HK-2 (cell line): ENCODE measurements around the gene SHISA6.
"Not testable (repeated sequence)": the region's sequence is repeated elsewhere in the genome, so short reads cannot be mapped to it uniquely, and the experiment has no call there.

Experiments
- DNase-seq: peaks from one replicate; pipeline ENCODE4 v3.0.0-alpha.2; 2018; ENCODE audit not compliant: unreplicated experiment

Gene SHISA6

GRCh38 chr17:11302401-11303186 lies 61.6 kb downstream of the SHISA6 start:
- DNase-seq: no peak

DNA sequence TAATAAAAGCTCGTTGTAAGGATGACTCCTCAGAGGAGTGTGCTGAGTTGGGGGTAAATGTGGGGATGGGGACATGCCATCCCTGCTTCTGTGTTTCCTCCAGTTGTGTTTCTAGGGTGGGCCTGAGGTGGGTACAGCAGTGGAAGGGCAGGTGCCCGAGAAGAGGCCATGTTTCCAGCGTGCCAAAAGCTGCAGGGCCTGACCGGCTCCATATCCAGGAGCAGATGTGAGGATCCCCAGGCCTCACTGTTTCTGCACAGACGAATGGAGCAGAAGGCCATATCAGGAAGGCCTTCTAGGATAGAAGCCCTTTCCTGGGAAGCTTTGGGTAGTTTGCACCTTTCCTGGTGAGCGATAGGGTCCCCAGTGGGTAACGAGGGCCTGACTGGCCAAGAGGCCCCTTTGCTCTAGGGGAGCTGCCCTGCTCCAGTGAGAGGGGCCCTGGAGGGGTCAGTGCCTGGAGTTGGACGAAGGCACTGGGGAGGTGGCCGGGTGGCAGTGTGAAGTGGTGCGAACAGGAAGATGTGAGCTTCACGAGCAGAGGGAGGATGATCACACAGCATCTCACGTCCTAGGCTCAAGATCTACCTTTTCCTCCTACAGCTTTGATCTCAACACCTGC lies 62.9 kb downstream of the SHISA6 start:
- no peak for DNase-seq

DNA sequence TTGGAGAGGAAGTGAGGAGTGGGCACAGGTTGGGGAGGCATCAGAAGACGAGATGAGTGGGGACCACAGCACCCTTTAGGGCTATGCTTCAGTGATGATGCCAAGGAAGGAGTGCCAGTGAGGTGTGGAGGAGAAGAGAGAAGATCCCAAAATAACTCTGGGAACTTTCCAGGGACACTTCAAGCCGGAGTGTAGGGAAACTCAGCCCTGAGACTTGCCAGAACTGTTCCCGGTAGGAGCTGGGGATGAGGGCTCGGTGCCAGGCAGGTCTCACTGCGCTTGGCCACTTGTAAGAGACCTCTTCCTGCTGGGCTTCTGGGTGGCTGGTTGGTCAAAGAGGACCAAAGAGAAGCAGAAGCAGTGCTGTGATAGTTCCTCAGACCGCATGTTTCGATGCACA lies 63.6 kb downstream of the SHISA6 start:
- DNase-seq: no peak

DNA sequence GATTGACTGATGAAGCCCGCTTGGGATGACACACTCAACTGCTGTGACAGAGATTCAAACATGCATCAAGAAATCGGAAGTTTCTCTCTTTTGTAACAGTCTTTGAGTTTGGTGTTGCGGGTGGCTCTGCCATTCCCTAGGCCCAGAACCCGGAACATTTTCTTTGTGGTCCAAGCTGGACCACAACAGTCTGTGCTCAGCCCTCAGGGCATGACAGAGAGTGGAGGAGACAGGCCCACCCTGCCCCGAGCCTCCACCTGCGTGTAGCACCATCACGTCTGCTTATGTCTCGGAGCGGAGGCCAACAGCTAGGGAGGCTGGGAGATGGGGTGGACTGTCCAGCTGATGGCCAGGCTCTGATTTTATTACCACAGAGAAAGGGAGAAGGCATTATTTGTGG lies 64.5 kb downstream of the SHISA6 start:
- no peak for DNase-seq

- no peak for DNase-seq
Observed at GRCh38 chr17:11308531-11308930, 67.5 kb downstream of the SHISA6 start.

DNA sequence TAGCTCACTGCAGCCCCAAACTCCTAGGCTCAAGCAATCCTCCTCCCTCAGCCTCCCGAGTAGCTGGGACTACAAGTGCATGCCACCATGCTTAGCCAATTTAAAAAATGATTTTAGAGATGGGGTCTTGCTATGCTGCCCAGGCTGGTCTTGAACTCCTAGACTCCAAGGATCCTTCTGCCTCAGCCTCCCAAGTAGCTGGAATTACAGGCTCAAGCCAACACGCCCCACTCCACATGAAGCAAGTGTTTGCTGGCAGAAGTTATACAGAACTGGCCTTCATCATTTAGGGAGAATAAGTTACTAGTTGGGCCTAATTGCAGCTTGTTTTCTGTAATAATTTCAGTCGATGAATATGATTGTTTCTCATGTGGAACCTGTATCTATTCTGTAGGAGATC lies 68.0 kb downstream of the SHISA6 start:
- no peak for DNase-seq

- DNase-seq: no peak
Observed at GRCh38 chr17:11309850-11310249, 68.8 kb downstream of the SHISA6 start.

GRCh38 chr17:11316451-11316850 lies 75.4 kb downstream of the SHISA6 start:
- not testable (repeated sequence) for DNase-seq

GRCh38 chr17:11318207-11318606 lies 77.2 kb downstream of the SHISA6 start:
- no peak for DNase-seq

- DNase-seq: no peak
Observed at GRCh38 chr17:11319894-11320293, 78.9 kb downstream of the SHISA6 start.

GRCh38 chr17:11324021-11324420 lies 83.0 kb downstream of the SHISA6 start:
- DNase-seq: no peak

- DNase-seq: no peak
Observed at GRCh38 chr17:11324846-11325420, 83.9 kb downstream of the SHISA6 start.

- no peak for DNase-seq
Observed at GRCh38 chr17:11326492-11326891, 85.5 kb downstream of the SHISA6 start.

DNA sequence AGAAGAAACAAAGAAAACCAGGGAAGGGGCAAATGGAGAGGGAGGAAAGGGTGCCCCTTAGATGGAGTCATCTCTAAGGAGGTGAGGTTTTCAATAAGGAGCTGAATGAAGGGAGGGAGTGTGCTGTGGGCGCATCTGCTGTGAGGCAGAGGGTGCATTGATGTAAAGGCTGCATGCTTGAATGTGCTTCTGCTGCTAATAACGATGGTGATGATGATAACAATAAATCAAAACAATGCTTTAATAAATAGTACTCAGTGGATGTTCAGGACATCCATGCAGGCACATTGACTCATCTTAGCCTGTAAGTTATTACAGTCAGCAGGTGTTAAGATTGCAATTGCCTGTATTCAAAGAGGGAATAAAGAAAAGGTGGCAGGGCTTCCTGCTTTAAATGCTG lies 87.8 kb downstream of the SHISA6 start:
- no peak for DNase-seq

- no peak for DNase-seq
Observed at GRCh38 chr17:11330006-11330405, 89.0 kb downstream of the SHISA6 start.

- DNase-seq: no peak
Observed at GRCh38 chr17:11330826-11331225, 89.8 kb downstream of the SHISA6 start.

DNA sequence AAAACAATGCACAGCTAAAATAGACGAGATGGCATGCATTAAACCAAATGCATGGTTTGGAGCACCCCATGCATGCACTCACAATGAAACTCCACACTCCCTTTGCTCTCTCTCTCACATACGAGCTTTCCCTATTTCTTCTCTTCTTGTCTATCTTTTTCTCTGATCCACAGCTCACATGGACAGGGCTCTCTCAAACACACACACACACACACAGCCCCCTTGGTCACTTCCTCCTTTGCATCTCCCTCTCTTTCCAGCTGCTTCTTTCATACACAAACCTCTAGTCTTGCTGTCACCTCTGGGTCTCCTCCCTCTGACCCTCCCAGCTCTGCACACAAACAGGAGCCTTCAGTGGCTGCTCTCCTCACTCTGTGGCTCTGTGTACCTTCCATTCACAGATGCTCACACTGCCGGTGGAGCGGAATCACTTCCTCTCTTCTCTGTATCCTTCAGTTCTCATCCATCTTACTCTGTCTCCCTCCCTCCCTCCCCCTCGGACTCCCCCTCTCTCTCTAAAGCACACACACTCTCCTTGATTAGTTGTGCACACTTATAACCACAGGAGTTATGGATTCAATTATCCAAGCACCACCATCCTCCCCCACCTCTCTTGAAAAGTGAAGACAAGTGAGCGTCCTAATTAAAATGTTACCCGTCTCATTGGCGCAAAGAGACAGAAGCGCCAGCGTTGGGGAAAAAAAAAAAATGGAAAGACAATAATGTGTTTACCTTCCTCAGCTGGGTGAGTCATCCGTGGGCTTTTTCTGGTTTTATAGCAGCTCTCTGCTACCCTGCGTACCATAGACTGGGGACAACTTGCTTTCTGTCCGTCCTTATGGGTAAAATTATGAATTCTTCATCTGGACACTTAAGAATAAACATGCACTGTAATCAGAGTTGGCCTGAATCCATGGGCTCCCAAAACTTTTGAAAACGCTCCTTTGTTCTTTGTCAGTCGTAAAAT lies 90.8 kb downstream of the SHISA6 start:
- no peak for DNase-seq

DNA sequence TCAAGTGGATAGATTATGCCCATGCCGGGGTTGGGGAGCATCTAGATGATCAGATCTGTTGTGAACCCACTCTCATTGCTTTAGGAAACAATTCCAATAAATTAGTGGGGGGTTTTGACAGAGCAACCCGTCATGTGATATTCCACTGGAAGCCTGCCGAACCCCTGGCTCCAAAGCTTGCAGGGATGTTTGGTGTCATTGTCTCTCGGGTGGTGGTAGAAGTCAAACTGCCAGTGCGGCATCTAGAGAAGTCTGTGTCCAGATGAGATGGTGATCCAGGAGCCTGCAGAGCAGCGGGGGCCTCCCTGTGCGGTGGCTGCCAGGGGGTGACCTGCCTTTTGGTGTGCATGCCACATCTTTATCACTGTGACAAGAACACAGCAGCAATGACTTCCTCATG lies 91.7 kb downstream of the SHISA6 start:
- no peak for DNase-seq

- DNase-seq: no peak
Observed at GRCh38 chr17:11334493-11334892, 93.5 kb downstream of the SHISA6 start.

GRCh38 chr17:11336290-11336689 lies 95.3 kb downstream of the SHISA6 start:
- DNase-seq: no peak

GRCh38 chr17:11340803-11341202 lies 99.8 kb downstream of the SHISA6 start:
- DNase-seq: no peak

DNA sequence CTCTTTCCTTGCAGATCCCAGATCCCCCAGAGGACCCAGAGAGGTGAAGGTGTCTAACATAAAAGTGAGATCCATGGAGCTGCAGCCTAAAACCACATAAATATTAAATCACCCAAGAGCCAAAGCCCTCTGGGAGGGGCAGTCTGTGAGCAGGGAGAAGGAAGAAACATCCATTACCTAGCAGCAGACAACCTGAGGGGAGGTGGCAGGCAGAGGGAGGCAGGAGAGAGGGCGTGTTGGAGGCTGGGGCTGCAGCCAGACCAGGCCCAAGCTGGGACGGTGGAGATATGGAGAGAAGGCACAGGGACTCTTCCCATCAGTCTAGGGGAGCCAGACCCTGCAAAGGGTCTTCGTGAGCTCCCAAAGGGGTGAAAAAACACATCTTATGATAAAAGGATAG lies 101.1 kb downstream of the SHISA6 start:
- DNase-seq: no peak
